Activated gamma-delta T cell (primary cell): ENCODE measurements around the gene CSRP2.

ENCODE experiments used
- DNase-seq: peaks from one replicate; lab custom pipeline; 2025; lab: John Stamatoyannopoulos, UW

Gene CSRP2

GRCh38 chr12:76863005-76863670, 15.7 kb downstream of the CSRP2 start:
- DNase-seq: no peak

GRCh38 chr12:76860256-76860655, 18.6 kb downstream of the CSRP2 start:
- no peak for DNase-seq

- no peak for DNase-seq
Observed at GRCh38 chr12:76859611-76860010, 19.2 kb downstream of the CSRP2 start.

GRCh38 chr12:76856018-76856644, 22.7 kb downstream of the CSRP2 start:
- no peak for DNase-seq

DNA sequence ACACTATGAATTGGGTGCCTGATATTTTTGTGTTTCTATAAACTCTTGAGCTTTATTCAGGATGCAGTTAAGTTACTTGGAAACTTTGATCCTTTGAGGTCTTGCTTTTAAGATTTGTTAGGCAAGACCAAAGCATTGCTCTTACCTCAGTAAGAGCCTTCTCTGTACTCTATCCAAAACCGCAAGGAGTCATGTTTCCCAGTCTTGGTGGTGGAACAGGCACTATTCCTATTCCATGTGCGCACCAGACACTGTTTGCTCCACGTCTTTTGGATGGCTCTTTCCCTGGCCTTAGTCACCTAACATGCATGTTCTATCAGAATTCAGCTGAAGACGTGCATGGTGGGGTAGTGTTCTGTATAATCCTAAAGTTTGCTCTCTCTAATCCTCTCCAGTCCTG, 23.5 kb downstream of the CSRP2 start:
- no peak for DNase-seq

GRCh38 chr12:76852106-76852505, 26.7 kb downstream of the CSRP2 start:
- no peak for DNase-seq

DNA sequence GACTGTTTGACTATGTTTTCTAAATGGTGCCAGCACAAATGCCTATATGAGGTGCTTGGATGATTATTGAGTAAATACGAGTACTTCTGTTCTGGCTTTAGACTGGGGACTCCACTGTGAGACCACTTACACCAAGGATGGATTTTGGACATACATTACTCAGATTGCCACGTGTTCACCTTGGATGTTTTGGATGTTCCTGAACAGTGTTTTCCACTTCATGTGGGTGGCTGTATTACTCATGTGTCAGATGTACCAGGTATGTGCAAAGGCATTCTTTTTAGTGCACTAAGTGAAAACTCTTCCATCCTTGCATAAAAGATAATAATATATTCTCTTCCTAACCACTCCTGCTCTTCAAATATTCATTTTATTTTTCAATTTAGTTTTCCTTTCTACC, 30.7 kb downstream of the CSRP2 start:
- no peak for DNase-seq

DNA sequence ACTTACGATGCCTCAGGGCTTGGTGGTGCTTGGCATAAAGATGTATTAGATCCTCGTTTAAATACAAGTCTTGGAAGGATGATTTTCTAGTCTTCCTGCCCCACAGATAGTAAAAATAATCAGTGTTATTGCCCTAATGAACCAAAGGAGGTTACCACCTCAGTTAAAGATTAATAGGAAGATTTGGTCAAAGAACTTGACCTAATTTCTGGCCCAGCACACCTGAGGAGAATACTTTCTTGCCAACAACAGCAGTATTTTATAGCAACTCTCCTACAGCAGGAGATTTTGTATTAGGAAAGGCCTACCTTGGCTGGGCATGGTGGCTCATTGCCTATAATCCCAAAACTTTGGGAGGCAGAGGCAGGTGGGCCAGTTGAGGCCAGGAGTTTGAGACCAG, 31.6 kb downstream of the CSRP2 start:
- DNase-seq: no peak

GRCh38 chr12:76836633-76837032, 42.2 kb downstream of the CSRP2 start:
- no peak for DNase-seq

GRCh38 chr12:76830436-76830835, 48.4 kb downstream of the CSRP2 start:
- no peak for DNase-seq

GRCh38 chr12:76820888-76821482, 57.8 kb downstream of the CSRP2 start:
- DNase-seq: no peak

GRCh38 chr12:76813972-76814371, 64.8 kb downstream of the CSRP2 start:
- DNase-seq: no peak

GRCh38 chr12:76813265-76813664, 65.6 kb downstream of the CSRP2 start:
- no peak for DNase-seq

- DNase-seq: no peak
Observed at GRCh38 chr12:76811976-76812375, 66.8 kb downstream of the CSRP2 start.

DNA sequence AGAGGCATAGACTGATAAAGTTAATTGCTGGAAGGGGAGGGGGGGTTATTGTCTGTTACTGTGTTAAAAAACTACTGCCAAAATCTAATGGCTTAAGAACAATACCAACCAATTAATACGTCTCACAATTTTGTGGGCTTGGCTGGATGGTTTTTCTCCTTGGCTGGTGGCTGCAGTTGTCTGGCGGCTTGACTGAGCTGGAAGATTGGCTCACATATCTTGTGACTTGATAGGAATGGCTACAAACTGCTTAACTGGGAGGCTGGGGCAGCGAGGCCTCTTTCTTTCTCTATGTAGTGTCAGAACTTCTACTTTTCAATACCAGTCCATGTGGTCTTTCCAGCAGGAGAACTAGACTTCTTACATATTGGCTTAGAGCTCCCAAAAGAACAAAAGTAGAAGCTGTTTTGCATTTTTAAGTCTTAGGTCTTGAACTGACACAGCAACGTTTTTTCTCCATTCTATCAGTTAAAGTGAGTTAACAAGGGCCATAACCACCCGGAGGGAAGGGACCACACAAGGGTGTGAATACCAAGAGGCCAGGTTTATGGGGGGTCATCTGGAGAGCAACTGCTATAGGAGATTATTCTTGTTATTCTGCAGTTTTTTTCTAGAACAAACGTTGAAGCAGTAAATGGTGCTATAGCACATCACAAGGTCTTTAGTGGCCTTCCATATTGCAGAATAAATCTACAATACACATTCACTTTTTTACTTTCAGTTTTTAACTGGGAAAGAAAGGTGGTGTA, 68.0 kb downstream of the CSRP2 start:
- DNase-seq: no peak
